Aorta (tissue), 5 donors: Measurements from ENCODE around the gene PPP1R7. TPM values are rescaled to one million over a fixed set of nuclear protein-coding genes. Genes with fewer than 3 reads are reported as not detected.
A peak's percentile ranks its signal among the peaks of the same experiment; 100 is the strongest.

Experiments used
- ATAC-seq: fragments of 200-7000 bp; cut with Tn5 transposase; one replicate; pipeline ENCODE4 v1.9.1; 2022; ENCODE audit warnings: moderate library complexity; ENCODE audit not compliant: low FRiP score
- DNase-seq, 2 donors: peaks; one replicate each; pipeline ENCODE4 v3.0.0-alpha.2; 2020
- H3K27ac ChIP-seq, 2 donors: one replicate each; pipeline ENCODE4 v1.5.1; 2013; ENCODE audit warnings: low read length in 2 of 2, mild to moderate bottlenecking in 2 of 2, moderate library complexity in 2 of 2, control low read depth in 1 of 2, inconsistent platforms in 1 of 2, low read depth in 1 of 2
- H3K27me3 ChIP-seq, 2 donors: one replicate each; pipeline ENCODE4 v1.6.1; 2013; ENCODE audit warnings: control low read depth in 1 of 2, low read length in 1 of 2, mild to moderate bottlenecking in 1 of 2, moderate library complexity in 1 of 2; ENCODE audit not compliant: insufficient read depth in 2 of 2, control insufficient read depth in 1 of 2
- H3K36me3 ChIP-seq, 2 donors: one replicate each; pipeline ENCODE4 v1.6.1; 2013; ENCODE audit warnings: control low read depth in 1 of 2, low read length in 1 of 2, mild to moderate bottlenecking in 1 of 2; ENCODE audit not compliant: insufficient read depth in 2 of 2, control insufficient read depth in 1 of 2
- H3K4me1 ChIP-seq, 2 donors: one replicate each; pipeline ENCODE4 v1.6.1; 2013; ENCODE audit warnings: low read length in 2 of 2, control low read depth in 1 of 2, mild to moderate bottlenecking in 1 of 2, moderate library complexity in 1 of 2; ENCODE audit not compliant: insufficient read depth in 2 of 2, control insufficient read depth in 1 of 2
- H3K4me3 ChIP-seq, 2 donors: one replicate each; pipeline ENCODE4 v1.5.1; 2013; ENCODE audit warnings: low read length in 2 of 2, control low read depth in 1 of 2, mild to moderate bottlenecking in 1 of 2
- H3K9me3 ChIP-seq: one replicate; pipeline ENCODE4 v1.6.1; 2013; ENCODE audit warnings: mild to moderate bottlenecking, low read length; ENCODE audit not compliant: control insufficient read depth
- WGBS, 2 donors: extraction: QIAGEN DNeasy Blood & Tissue Kit; methylation state at CpG; one replicate each; pipeline ENCODE4 v1.1.7; 2013; 5-methylcytosine and 5-hydroxymethylcytosine counted together
- intact Hi-C, 2 donors: fragments of 100-400 bp; cut with DNase I; formaldehyde crosslinking; loops; one replicate each; pipeline versions ENCODE4 v1.14.2 to v1.15.0; 2022
- polyA plus RNA-seq, 2 donors: library from polyadenylated mRNA; stranded (reverse); fragments of 200-250 nt; gene quantifications; one replicate each; pipeline ENCODE4 v1.2.3, GENCODE V29; 2013
- total RNA-seq, 2 donors: library from RNA; stranded (reverse); fragmentation: NEBNext Ultra II Directional; extraction: Animal tissue kit (Norgen Biotek cat#: 25700); gene quantifications; one replicate each; pipeline ENCODE4 v1.2.1, GENCODE V29; 2021
- donor health status: healthy with polysubstance abuse.
- donor health status: Bipolar disorder and iron deficiency.
- donor health status: DM: no; HTN: no; CAD: no.
- donor health status: DM: no; HTN: no; CAD: no.
- donor health status: DM: yes; HTN: yes; CAD: no.

PPP1R7 gene
- total and polyA plus RNA-seq, 4 donors: 41.1 to 83.4 (median 60.1) TPM

DNA sequence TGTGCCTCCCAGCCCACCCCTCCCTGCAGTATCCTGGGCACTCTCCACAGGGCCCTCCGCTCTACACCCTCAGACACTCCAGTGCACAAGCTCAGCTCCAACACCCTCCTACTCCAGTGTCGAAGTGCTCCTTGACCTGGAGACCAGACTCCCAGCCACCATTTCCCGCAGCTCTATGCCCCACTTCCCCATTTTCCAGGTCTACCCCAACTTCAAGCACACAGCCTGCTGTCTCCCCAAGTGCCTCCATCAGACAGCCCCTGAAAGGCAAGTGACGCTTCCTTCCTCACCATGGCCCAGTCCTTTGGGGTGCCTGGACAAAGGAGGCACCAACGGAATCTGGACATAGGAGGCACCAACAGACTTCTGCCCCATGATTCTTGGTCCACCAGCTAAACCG is 8.2 kb upstream of the PPP1R7 start:
- Histone ChIP-seq H3K4me1 (no peaks in the 10 kb centered on the region), H3K27me3 (no peaks in the 10 kb centered on the region), H3K27ac (no peak overlapping the region), H3K9me3 (no peaks in the 10 kb centered on the region), H3K4me3 (no peak overlapping the region), H3K36me3 (no peaks in the 10 kb centered on the region)
- DNase-seq: peak in 1 of 2 donors; percentile 48
- 97% methylated on average over 6 of the region's 6 CpGs for WGBS, 2 donors
- ATAC-seq: no peak
- intact Hi-C loops: no loop called here

DNA sequence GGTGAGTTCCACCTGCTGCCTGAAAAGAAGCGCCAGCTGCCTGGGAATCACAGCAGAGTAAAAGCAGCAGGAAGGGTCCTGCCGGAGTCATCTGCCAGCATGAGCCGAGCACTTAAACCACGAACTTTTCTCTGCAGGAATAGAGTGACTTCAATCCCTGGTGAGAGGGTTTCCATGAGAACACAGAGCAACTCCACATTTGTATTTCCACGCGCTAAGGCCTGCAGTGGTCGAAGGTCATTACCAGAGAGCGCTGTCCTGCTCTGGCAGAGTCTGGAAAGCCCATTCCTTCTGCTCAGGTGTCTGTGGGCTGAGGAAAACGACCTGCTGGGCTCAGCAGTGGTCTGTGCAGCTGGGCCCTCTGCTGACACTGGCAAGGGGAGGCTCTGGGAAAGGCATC is 7.7 kb upstream of the PPP1R7 start:
- WGBS, 2 donors: 91 to 93% methylated on average over 9 of the region's 9 CpGs
- intact Hi-C loops: no loop called here
- no peak for ATAC-seq

DNA sequence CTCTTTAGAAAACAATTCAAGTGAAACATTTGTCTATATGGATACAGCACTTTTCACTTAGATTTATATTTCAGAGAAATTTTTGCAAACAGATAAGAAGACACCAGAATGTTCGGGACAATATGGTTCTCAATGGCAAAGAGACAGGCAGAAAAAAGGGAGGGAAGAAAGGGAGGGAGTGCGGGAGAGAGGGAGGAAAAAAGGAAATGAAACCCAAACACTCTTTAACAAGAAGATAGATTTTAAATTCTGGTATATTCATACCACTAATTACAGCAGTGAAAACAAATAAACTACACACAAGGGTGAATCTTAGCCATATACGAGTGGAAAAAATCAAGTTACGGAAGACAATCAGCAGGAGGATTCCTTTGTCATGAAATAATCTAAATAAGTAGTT is 4.0 kb upstream of the PPP1R7 start:
- no peaks in the 10 kb centered on the region for H3K9me3 ChIP-seq
- no peak for ATAC-seq
- H3K27ac ChIP-seq: no peak overlapping the region
- H3K36me3 ChIP-seq: no peaks in the 10 kb centered on the region
- intact Hi-C loops: loop anchor here in 1 of 2 donors (5.0 kb wide), 1 partner anchor 44 kb away; the partner anchor contains the start of gene MTERF4
- H3K4me3 ChIP-seq: no peak overlapping the region
- H3K27me3 ChIP-seq: no peaks in the 10 kb centered on the region
- no peaks in the 10 kb centered on the region for H3K4me1 ChIP-seq
- no peak for DNase-seq
- 80 to 89% methylated on average over 4 of the region's 4 CpGs for WGBS, 2 donors

More for the DNA sequence above, 7.7 kb upstream of the PPP1R7 start:
- H3K9me3 ChIP-seq: no peaks in the 10 kb centered on the region
- no peaks in the 10 kb centered on the region for H3K27me3 ChIP-seq
- no peaks in the 10 kb centered on the region for H3K4me1 ChIP-seq
- no peak overlapping the region for H3K27ac ChIP-seq
- DNase-seq: peak in 1 of 2 donors; percentile 42
- H3K4me3 ChIP-seq: no peak overlapping the region
- H3K36me3 ChIP-seq: no peaks in the 10 kb centered on the region

DNA sequence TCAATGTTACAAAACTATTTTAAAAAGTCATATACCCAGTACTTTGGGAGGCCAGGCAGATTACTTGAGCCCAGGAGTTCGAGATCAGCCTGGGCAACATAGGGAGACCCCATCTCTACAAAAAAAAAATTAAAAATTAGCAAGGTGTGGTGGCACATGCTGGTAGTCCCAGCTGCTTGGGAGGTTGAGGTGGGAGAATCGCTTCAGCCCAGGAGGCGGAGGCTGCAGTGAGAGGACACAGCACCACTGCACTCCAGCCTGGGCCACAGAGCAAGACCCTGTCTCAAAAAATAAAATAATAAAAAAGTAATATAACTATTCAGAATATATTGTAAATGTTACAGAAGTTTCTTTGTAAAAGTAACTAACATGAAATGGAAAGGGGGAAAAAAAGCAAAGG is 2.9 kb upstream of the PPP1R7 start:
- H3K36me3 ChIP-seq: no peaks in the 10 kb centered on the region

DNA sequence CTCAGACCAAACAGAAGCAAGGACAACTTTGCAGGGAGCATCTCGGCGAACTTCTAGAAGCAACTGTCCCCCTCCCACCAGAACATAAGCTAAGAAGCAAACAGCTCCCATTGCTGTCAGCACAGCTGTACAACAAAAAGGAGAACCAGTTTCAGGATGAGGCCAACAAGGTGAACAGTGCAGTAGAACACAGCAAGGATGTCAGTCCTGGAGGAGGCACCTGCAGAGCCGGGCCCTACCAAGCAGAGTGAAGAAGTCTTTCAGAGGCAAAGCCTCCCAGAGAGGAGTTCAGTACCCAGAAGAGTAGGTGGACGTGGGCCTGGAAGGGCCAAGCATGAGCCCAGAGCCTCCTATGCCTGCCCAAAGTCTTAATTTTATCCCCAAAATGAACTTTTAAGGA is 2.0 kb upstream of the PPP1R7 start:
- Histone ChIP-seq H3K4me1 (no peaks in the 10 kb centered on the region), H3K36me3 (no peaks in the 10 kb centered on the region), H3K9me3 (no peaks in the 10 kb centered on the region), H3K27ac (no peak overlapping the region), H3K4me3 (no peak overlapping the region), H3K27me3 (no peaks in the 10 kb centered on the region)
- DNase-seq (no peak), ATAC-seq (no peak)
- 88 to 90% methylated on average over 4 of the region's 4 CpGs for WGBS, 2 donors
- intact Hi-C loops: loop anchor here in 1 of 2 donors (5.0 kb wide), 1 partner anchor 46 kb away; the partner anchor contains the start of gene MTERF4

More for the DNA sequence above, 2.9 kb upstream of the PPP1R7 start:
- no peak for ATAC-seq
- Histone ChIP-seq H3K27ac (no peak overlapping the region), H3K4me1 (no peaks in the 10 kb centered on the region), H3K4me3 (no peak overlapping the region), H3K9me3 (no peaks in the 10 kb centered on the region), H3K27me3 (no peaks in the 10 kb centered on the region)
- DNase-seq: no peak
- intact Hi-C loops: loop anchor here in 1 of 2 donors (5.0 kb wide), 1 partner anchor 45 kb away; the partner anchor contains the start of gene MTERF4
- WGBS, 2 donors: 97% methylated on average over 3 of the region's 3 CpGs

DNA sequence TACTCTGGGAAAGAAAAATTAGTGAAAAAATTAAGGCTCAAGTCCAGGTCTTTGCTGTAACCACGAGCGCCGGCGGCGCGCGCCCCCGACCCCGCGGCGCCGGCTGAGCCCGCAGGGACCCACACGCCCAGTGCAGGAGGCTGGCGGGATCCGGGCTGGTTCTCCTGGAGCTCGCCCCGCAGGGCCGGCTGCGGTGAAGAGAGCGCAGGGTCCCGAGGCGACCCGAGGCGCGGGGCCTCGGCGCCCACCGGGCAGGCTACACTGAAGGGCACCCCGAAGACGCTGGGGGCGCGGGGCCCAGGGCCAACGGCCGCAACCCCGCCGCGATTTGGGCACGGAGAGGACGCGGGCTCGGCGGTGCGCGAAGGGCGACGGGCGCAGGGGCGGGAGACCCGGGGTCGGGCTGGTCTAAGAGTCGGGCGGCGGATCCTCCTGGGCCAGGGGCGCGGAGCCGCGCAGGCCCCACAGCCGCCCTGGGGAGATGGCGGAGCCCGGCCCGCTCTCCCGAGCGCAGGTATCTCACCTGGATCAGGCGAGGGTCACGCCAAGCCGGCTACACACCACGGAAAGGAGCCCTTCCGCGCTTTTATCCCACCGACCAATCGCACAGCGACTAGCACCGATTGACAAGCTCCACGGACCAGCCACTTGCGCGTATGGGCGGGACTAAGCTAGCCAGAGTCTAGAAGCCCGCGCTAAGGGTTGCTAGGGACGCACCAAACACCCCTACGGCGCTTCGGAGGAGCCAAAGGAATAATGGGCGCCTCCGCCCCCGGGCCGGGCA is 1.2 kb upstream of the PPP1R7 start, which contains the start of gene PASK:
PASK (minus strand) TSS at position 582 of the 784 bp plus-strand sequence. CDS start 6,440 bp downstream, outside the sequence.
- Histone ChIP-seq H3K4me3 (peak within 1 kb of the TSS; percentile 46 to 86), H3K4me1 (no peaks in the 10 kb centered on the region), H3K36me3 (no peaks in the 10 kb centered on the region), H3K27me3 (no peaks in the 10 kb centered on the region), H3K27ac (no peak within 1 kb of the TSS), H3K9me3 (no peaks in the 10 kb centered on the region)
- intact Hi-C loops: loop anchor here in 1 of 2 donors (5.0 kb wide), 1 partner anchor 47 kb away; the partner anchor contains the start of gene MTERF4
- ATAC-seq (peak; percentile 97), DNase-seq (peak; percentile 96 to 97)
- WGBS, 2 donors: 0 to 1% methylated on average over 83 to 88 of the region's 88 CpGs

DNA sequence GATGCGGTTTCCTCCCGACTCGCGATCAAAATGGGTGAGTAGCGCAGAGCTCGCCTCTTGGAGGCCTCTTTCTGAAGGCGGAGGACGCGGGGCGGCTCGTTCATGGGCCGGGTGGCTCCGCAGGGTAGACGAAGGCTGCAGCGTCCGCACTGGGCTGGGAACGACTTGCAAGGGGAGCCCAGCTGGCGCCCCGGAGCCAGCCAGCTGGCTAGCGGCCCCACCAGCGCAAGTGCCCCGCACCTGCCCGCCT is 667 bp upstream of the PPP1R7 start:
- Histone ChIP-seq H3K27me3 (no peaks in the 10 kb centered on the region), H3K27ac (no peak overlapping the region), H3K36me3 (no peaks in the 10 kb centered on the region), H3K4me3 (peak overlapping the region; percentile 3 to 29), H3K4me1 (no peaks in the 10 kb centered on the region), H3K9me3 (no peaks in the 10 kb centered on the region)
- intact Hi-C loops: loop anchor here in 1 of 2 donors (5.0 kb wide), 1 partner anchor 47 kb away; the partner anchor contains the start of gene MTERF4
- ATAC-seq: peak; percentile 61
- DNase-seq: no peak
- WGBS, 2 donors: 1% methylated on average over 22 to 23 of the region's 23 CpGs

DNA sequence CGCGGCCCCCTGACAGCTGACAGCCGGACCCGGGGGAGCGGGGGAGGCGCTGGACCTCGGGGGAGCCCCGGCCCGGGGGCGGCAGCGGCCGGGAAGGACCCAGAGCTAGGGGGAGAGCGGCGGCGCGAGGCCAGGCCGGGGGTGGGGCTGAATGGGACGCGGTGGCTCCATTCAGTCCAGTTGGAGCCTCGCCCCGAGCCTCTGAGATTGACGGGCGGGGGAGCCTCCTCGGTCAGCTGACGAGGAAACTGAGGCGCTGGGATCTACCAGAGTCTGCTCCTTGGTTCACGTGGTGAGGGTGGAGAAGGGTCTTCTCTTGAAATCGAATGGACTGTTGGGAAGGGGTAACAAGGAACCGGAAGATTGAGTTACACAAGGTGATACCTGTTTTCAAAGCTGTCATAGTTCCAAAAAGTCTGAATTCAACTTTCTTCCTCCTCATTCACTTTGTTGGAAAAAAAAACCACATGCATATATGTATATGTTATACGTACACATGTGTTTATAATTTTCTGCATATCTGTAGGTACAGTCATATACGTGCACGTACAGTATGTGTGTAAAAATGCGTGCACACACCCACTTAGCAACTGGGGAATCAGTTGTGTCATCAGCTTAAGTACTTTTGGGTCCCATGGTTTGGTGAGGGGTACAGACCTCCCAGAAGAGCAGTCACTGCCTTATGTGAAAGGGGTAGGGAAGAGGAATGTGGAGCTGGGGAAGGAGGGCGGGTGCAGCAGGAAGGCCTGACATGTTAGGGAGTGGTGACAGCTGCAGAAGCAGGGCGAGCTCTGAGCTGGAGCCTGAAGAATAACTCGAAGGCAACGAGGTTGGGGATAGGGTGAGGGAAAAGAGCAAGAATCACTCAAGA is 628 bp downstream of the PPP1R7 start:
- Histone ChIP-seq H3K36me3 (no peaks in the 10 kb centered on the region), H3K9me3 (no peaks in the 10 kb centered on the region), H3K4me1 (no peaks in the 10 kb centered on the region), H3K27me3 (no peaks in the 10 kb centered on the region), H3K27ac (peak overlapping the region in 1 of 2 donors; percentile 58), H3K4me3 (peak overlapping the region; percentile 61 to 86)
- WGBS, 2 donors: 7% methylated on average over 33 to 37 of the region's 37 CpGs
- peak; percentile 3 for ATAC-seq
- intact Hi-C loops: no loop called here
- DNase-seq: peak in 1 of 2 donors; percentile 26
